ENCODE data around the gene MTCL1.

- TF ChIP-seq FOXK2 (IDR thresholded peaks at IDR 0.05) = no peak
- TF ChIP-seq SP1 (IDR thresholded peaks at IDR 0.05) = no peak
- no peak for TF ChIP-seq SUZ12 (IDR thresholded peaks at IDR 0.05)
- no peak for TF ChIP-seq CTBP1 (IDR thresholded peaks at IDR 0.05; ENCODE audit: borderline replicate concordance)
- TF ChIP-seq ELF4 (IDR thresholded peaks at IDR 0.05) = no peak
- no peak for TF ChIP-seq ARNT (IDR thresholded peaks at IDR 0.05)
- no peak for TF ChIP-seq BHLHE40 (IDR thresholded peaks at IDR 0.05; ENCODE audit: borderline replicate concordance)
These were observed 73.9 kb downstream of the MTCL1 start for GRCh38 chr18:8779251-8779650.
